ENCODE data around the gene AGL.
"Not testable (repeated sequence)": the region's sequence is repeated elsewhere in the genome, so short reads cannot be mapped to it uniquely, and the experiment has no call there.

The AGL gene

DNA sequence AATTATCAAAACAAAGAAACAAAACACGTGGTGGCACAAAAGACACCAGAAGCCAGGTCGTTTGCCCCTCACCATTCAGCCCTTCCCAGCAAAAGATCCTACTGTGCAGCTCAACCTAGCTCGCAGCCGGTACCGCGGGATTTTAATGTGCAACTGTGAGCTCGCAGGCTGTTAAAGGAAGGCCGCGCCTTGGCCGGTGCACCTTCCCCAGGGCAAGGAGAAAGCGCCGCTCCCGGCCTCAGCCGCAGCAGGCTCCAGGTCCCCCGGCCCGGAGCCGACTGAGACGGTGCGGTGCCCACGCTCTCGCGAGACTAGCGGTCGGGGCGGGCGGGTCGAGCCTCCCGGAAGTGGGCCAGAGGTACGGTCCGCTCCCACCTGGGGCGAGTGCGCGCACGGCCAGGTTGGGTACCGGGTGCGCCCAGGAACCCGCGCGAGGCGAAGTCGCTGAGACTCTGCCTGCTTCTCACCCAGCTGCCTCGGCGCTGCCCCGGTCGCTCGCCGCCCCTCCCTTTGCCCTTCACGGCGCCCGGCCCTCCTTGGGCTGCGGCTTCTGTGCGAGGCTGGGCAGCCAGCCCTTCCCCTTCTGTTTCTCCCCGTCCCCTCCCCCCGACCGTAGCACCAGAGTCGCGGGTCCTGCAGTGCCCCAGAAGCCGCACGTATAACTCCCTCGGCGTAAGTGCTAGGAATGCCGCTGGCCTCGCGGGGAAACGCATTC, at the start of gene AGL:
Gene AGL (plus strand): TSS at position 618 of the 715 bp plus-strand sequence. CDS start 682 bp downstream, outside the sequence.
- DNase-seq = peak; percentile 85

DNA sequence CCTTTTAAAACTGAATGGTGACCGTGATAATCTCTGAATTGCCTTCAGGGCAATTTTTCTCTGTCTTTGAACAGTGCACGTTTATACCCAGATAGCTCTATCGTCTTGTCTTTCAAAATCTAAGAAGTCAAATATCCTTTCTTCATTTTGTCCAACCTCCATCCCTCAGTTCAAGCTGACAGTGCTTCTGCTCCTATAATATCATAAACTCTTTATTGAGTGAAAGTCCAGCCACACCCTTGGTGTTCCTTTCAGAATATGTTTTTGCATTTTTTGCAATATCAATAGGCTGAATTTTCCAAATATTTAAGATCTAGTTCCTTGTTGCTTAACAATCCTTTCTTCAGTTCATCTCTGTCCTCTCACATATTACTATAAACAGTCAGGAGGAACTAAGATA, 48.6 kb upstream of the AGL start:
- DNase-seq = no peak

DNA sequence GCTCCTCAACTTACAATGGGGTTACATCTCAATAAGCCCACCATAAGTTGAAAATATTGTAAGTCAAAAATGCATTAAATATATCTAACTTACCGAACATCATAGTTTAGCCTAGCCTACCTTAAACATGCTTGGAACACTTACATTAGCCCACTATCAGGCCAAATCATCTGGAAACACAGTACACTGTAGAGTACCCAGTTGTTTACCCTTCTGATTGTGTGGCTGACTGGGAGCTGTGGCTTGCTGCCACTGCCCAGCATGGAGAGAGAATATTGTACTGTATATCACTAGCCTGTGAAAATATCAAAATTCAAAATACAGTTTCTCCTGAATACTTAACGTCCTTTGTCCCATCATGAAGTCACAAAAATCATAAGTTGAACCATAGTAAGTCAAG, 43.3 kb upstream of the AGL start:
- DNase-seq = no peak

DNA sequence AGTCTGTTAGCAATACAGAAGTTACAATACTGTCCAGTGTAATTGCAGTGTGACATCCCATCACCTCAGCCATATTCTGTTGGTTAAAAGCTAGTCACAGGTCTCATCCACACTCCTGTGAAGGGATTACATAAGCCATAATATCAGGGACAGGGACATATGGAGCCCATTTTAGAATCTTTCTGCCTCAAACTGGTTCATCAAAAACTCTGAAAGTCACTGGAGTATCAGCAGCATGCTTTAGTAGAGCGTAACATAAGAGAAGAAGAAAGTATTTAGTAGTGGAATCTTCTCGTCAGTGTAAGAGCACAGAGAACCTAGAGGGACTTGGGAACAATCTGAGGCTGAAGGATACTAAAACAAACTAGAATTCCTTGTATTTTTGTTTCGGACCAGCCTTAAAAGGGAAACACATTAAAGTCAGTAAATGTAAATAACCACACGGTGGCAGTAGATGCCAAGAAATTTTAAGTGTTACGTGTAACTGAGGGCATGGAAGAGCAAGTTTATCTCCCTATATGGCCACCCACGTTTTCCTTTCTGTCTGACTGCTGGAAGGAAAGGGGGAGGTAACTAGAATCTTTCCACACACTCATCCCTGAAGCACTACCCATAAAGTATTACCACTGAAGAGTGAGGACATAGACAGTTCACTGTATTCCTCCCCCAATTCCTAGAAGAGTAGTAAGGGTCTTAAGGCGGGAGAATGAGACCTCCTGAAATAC, 41.6 kb upstream of the AGL start:
- peak; percentile 54 for DNase-seq

- DNase-seq = no peak
Measured at GRCh38 chr1:99811075-99811474, 39.1 kb upstream of the AGL start.

GRCh38 chr1:99811747-99812146, 38.4 kb upstream of the AGL start:
- no peak for DNase-seq

DNA sequence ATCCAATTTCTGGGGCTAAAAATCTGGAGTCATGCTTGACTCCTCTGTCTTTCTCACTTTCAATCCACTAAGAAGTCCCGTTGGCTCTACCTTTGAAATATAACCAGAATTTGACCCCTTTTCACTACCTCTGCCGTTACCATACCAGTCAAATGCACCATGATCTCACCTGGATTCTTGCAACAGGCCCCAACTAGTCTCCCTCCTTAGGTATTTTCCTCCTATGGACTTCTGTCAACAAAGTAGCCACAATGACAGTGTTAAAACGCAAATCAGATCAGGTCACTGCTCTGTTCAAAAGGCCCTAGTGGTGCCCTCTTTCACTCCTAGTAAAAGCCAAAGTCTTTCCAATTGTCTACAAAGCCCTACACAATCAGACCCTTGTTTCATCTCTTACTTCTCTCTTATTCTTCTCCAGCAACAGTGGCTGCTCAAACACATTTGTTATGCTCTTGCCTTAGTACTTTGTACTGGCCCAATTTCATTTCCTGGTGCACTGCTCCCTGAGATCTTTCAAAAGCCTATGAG, 35.7 kb upstream of the AGL start:
- no peak for DNase-seq

- no peak for DNase-seq
Measured at GRCh38 chr1:99816656-99817055, 33.5 kb upstream of the AGL start.

- no peak for DNase-seq
Measured at GRCh38 chr1:99818063-99818699, 32.0 kb upstream of the AGL start.

- DNase-seq = no peak
Measured at GRCh38 chr1:99820546-99820945, 29.6 kb upstream of the AGL start.

DNA sequence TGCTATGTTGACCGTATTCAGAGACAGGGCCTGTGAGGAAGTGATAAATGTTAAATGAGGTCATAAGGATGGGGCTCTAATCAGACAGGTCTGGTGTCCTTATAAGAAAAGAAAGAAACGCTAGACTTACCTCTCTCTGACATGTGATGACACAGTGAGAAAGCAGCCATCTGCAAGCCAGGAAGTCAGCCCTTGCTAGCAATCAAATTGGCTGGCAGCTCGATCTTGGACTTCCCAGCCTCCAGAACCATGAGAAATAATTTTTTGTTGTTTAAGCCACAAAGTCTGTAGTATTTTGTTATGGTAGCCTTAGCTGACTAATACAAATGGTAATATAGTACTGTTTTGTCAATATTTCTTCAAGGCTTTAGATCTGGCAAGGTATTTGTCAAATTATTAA, 25.1 kb upstream of the AGL start:
- no peak for DNase-seq

DNA sequence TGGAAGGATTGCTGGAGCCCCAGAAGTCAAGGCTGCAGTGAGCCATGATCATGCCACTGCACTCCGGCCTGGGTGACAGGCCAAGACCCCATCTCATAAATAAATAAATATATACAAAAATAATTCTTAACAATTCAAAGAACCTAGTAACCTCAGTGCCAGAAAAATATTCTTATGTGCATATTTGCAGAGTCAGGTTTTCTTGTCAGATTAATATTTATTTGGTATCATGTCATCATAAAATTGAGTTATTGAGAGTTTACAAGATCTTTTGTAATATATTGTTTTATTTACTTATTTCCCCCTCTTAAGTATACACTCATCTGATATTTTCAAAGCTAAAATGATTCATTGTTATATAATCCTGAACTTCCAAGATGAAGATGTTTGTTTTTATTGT, 24.5 kb upstream of the AGL start:
- no peak for DNase-seq

- no peak for DNase-seq
Measured at GRCh38 chr1:99827970-99828369, 22.2 kb upstream of the AGL start.

DNA sequence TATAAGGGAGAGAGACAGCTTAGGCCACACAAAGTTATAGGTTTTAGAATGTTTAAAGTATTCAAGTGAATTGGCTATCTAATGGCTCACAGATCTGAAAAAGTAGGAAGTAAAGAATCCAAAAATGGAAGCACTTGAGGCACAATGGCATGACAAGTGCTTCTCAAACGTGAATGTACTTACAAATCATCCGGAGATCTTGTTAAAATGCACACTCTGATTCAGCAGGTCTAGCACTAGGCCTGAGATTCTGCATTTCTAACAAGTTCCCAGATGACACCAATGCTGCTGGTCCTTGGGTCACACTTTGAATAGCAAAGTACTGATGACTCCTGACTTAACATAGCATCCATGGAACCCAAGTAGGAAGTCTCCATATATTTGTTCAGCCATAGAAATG, 20.9 kb upstream of the AGL start:
- no peak for DNase-seq

- not testable (repeated sequence) for DNase-seq
Measured at GRCh38 chr1:99833911-99834310, 16.2 kb upstream of the AGL start.

- DNase-seq = not testable (repeated sequence)
Measured at GRCh38 chr1:99836171-99837103, 13.7 kb upstream of the AGL start.

DNA sequence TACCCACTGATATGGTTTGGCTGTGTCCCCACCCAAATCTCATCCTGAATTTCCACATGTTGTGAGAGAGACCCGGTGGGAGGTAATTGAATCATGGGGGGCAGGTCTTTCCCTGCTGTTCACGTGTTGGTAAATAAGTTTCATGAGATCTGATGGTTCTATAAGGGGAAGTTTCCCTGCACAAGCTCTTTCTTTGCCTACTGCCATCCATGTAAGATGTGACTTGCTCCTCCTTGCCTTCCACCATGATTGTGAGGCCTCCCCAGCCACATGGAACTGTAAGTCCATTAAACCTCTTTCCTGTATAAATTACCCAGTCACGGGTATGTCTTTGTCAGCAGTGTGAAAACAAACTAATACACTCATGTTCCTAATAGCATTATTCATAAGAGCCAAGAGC, 9.8 kb upstream of the AGL start:
- DNase-seq = not testable (repeated sequence)

GRCh38 chr1:99843760-99844159, 6.4 kb upstream of the AGL start:
- DNase-seq = no peak

GRCh38 chr1:99845201-99845600, 5.0 kb upstream of the AGL start:
- not testable (repeated sequence) for DNase-seq

DNA sequence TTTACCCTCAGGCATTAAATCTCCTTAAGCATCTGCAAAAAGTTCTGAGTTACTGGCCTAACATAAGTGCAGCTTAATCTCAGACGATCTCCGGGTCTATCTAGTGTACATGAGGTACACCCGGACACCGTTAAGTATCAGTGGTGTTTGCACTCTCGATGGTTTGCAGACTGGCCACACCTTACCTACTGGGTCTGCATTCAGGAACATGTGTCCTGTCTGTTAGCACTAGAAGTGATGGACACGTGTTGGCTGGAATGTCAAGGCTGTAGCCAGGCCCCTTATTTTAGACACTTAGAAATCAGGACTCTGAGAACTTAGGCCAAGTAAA, 783 bp upstream of the AGL start:
- DNase-seq = no peak

- DNase-seq = no peak
Measured at GRCh38 chr1:99850459-99851291, 514 bp downstream of the AGL start.
